Activated naive CD4-positive, alpha-beta T cell treated with anti-CD3 and anti-CD28 coated beads, Interleukin-2, amount 50 U/mL, for 72 hours (primary cell): ENCODE data around the gene FDCSP. TPM values are rescaled to one million over a fixed set of nuclear protein-coding genes. Genes with fewer than 3 reads are reported as not detected.

Source experiments
- total RNA-seq, 2 donors: library from RNA; stranded (reverse); gene quantifications; one replicate each; pipeline ENCODE4 v1.2.3, GENCODE V29; 2022

FDCSP gene
- total RNA-seq, 2 donors from 2014 or later = not detected

Other genes with a start within 250 kb of the FDCSP start
- not detected for gene STATH, start 230.2 kb upstream of the FDCSP start, total RNA-seq
- gene HTN3, start 197.7 kb upstream of the FDCSP start, total RNA-seq = not detected
- gene HTN1, start 175.7 kb upstream of the FDCSP start, total RNA-seq = not detected
- gene PRR27, start 71.9 kb upstream of the FDCSP start, total RNA-seq = not detected
- gene ODAM, start 30.4 kb upstream of the FDCSP start, total RNA-seq = not detected
- not detected for gene CSN3, start 16.5 kb downstream of the FDCSP start, total RNA-seq
- gene CABS1, start 108.9 kb downstream of the FDCSP start, total RNA-seq = not detected
- gene SMR3A, start 134.6 kb downstream of the FDCSP start, total RNA-seq = not detected
- not detected for gene SMR3B, start 157.0 kb downstream of the FDCSP start, total RNA-seq
- gene OPRPN, start 171.8 kb downstream of the FDCSP start, total RNA-seq = not detected
- gene MUC7, start 246.1 kb downstream of the FDCSP start, total RNA-seq = not detected